Measurements from ENCODE around the gene BOK. TPM values are rescaled to one million over a fixed set of nuclear protein-coding genes. Genes with fewer than 3 reads are reported as not detected.

Gene BOK
- total and polyA plus RNA-seq, 9 of the 15 experiments (the other 6 are each of a cell fraction or from before 2014, with no cell fraction given), result 0.03 to 3.3 (median 2.0) TPM; not detected in 1

DNA sequence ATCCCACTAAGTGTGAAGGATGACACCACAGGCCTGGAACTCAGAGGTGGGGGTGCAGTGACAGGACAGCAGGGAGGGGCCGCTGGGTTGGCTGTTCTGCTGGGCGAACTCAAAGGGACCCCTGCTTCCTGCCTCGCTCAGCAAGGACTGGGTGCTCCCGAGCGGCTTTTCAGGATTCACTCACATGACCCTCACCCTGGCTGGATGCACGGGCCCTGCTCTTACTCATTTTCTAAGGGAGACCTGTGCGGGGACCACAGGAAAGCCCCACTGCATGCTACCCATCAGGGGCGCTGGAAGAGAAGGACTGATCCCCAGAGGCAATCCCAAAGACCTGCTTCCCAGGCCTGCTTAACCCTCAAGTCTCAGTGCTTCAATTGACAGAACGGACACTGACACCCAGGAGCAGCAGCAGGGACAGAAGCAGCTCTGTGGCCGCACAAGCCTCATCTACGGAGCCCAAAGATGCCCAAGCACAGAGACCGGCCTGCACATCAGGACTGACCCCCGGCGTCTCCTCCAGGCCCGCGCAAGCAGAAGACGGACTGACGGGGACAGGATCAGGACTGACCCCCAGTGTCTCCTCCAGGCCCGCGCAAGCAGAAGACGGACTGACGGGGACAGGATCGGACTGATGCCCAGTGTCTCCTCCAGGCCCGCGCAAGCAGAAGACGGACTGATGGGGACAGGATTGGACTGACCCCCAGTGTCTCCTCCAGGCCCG, 48.8 kb downstream of the BOK start:
- no peak for TF ChIP-seq PML (IDR thresholded peaks at IDR 0.05; ENCODE audit: low read length)
- TF ChIP-seq HDAC2 (IDR thresholded peaks at IDR 0.05), result no peak
- TF ChIP-seq, protein P1, sequence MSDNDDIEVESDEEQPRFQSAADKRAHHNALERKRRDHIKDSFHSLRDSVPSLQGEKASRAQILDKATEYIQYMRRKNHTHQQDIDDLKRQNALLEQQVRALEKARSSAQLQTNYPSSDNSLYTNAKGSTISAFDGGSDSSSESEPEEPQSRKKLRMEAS (CRISPR knock-in tag; IDR thresholded peaks at IDR 0.05), result no peak
- TF ChIP-seq, protein P2, sequence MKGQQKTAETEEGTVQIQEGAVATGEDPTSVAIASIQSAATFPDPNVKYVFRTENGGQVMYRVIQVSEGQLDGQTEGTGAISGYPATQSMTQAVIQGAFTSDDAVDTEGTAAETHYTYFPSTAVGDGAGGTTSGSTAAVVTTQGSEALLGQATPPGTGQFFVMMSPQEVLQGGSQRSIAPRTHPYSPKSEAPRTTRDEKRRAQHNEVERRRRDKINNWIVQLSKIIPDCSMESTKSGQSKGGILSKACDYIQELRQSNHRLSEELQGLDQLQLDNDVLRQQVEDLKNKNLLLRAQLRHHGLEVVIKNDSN (CRISPR knock-in tag; IDR thresholded peaks at IDR 0.05), result no peak
- no peak for TF ChIP-seq NR2F6 (CRISPR knock-in tag; IDR thresholded peaks at IDR 0.05)
- TF ChIP-seq FIP1L1 (IDR thresholded peaks at IDR 0.05; ENCODE audit: low read depth, low read length, poor library complexity, severe bottlenecking), result no peak
- no peak for TF ChIP-seq SIRT6 (IDR thresholded peaks at IDR 0.05; ENCODE audit: low read depth, low read length)
- TF ChIP-seq FOXJ3 (CRISPR knock-in tag; IDR thresholded peaks at IDR 0.05), result no peak
- no peak for TF ChIP-seq SMARCA4 (IDR thresholded peaks at IDR 0.05)
- TF ChIP-seq SMAD2 (IDR thresholded peaks at IDR 0.05; ENCODE audit: low read depth, low read length), result no peak
- Histone ChIP-seq H2AFZ (ENCODE audit: low read depth, low read length) (no peak overlapping the region), H3K36me3 (ENCODE audit: control insufficient read depth, insufficient read depth, low read length) (peaks cover 53% of the 10 kb centered on the region; the same call in 2 of the 3 replicates), H3K9me3 (replicated peaks; ENCODE audit: control insufficient read depth, insufficient read depth, low read depth, low read length) (no peaks in the 10 kb centered on the region), H3K4me3 (no peak overlapping the region), H3K9me1 (ENCODE audit: control insufficient read depth, insufficient read depth, low read length) (no peaks in the 10 kb centered on the region), H3K9ac (ENCODE audit: insufficient read depth in 1 of 2, low read depth in 2 of 2, low read length in 2 of 2) (no peak overlapping the region), H3K4me2 (ENCODE audit: insufficient read depth, low read length) (no peak overlapping the region), H3K27ac (ENCODE audit: extremely low read depth, low read depth, low read length) (no peak overlapping the region), H3K4me1 (replicated peaks in 1 of 2; ENCODE audit: control insufficient read depth in 2 of 2, insufficient read depth in 2 of 2, low read length in 2 of 2) (peaks cover 0 to 23% of the 10 kb centered on the region in 2 experiments; a peak in 3 of 5 replicates), H3K27me3 (ENCODE audit: control insufficient read depth in 2 of 2, insufficient read depth in 2 of 2, low read length in 2 of 2) (no peaks in the 10 kb centered on the region), H3K79me2 (ENCODE audit: control insufficient read depth, insufficient read depth, low read length) (peaks cover 36% of the 10 kb centered on the region), H4K20me1 (replicated peaks; ENCODE audit: control insufficient read depth, insufficient read depth, low read length) (no peaks in the 10 kb centered on the region)
- ATAC-seq (no peak), FAIRE-seq (no peak), DNase-seq (ENCODE audit: extremely low read depth in 1 of 4, low spot score in 3 of 4) (no peak)
- intact Hi-C loops (cut with micrococcal nuclease), result no loop called here
- WGBS (ENCODE audit: insufficient coverage, low coverage, missing lambda C conversion rate), result 98% methylated on average over 10 of the region's 27 CpGs
- in situ Hi-C loops (cut with MboI), result no loop called here
- CTCF ChIA-PET (ENCODE audit: low intra/inter-chr PET ratio), result no interaction called here
- POLR2A ChIA-PET, result no interaction called here
- no TSS peak for BruUV-seq (replicated peaks)

Measured in K562 (cell line).